GM19324 (cell line): Measurements from ENCODE around the gene DNAJB2.
"Not testable (repeated sequence)": the region's sequence is repeated elsewhere in the genome, so short reads cannot be mapped to it uniquely, and the experiment has no call there.

Experiments
- ATAC-seq: cut with Tn5 transposase; IDR thresholded peaks from one replicate; pipeline ENCODE4 v1.9.1; 2021; ENCODE audit warnings: mild to moderate bottlenecking, moderate library complexity; ENCODE audit not compliant: unreplicated experiment, low FRiP score

Gene DNAJB2

DNA sequence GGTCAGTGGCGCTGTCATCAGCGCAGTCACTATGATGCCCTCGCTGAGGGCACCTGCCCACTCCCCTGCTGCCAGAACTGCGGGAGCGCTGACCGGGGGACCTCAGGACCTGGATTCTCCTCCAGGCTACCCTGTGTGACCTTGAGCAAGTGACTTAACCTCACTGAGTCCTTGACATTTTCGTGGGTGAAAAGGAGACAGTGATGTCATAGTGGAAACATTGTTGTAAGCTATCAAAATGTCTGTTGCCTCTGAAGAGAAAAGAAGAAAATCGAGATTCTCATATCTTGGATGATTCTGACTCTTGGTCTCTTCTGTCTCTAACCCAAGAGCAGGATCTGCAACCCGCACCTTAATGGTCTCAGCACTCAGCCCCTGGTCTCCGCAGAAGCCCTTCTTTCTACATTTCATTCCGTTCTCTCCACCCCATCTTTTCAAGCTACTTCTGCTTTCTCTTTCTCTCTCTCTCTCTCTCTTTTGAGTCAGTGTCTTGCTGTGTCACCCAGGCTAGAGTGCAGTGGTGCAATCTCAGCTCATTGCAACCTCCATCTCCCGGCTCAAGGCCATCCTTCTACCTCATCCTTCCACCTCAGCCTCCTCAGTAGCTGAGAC, 24.5 kb upstream of the DNAJB2 start:
- ATAC-seq: peak; percentile 16

DNA sequence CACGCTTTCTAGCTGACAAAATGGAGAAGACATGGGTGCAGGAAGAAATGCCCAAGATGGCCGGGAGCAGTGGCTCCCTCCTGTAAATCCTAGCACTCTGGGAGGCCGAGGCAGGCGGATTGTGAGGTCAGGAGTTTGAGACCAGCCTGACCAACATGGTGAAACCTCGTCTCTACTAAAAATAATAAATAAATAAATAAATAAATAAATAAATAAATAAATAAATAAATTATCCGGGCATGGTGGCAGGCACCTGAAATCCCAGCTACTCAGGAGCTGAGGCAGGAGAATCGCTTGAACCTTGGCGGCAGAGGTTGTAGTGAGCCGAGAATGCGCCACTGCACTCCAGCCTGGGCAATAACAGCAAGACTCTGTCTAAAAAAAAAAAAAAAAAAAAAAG, 20.2 kb upstream of the DNAJB2 start:
- ATAC-seq: not testable (repeated sequence)

GRCh38 chr2:219261024-219261855, 17.9 kb upstream of the DNAJB2 start:
- ATAC-seq: no peak

- ATAC-seq: no peak
Observed at GRCh38 chr2:219266232-219266631, 12.9 kb upstream of the DNAJB2 start.

DNA sequence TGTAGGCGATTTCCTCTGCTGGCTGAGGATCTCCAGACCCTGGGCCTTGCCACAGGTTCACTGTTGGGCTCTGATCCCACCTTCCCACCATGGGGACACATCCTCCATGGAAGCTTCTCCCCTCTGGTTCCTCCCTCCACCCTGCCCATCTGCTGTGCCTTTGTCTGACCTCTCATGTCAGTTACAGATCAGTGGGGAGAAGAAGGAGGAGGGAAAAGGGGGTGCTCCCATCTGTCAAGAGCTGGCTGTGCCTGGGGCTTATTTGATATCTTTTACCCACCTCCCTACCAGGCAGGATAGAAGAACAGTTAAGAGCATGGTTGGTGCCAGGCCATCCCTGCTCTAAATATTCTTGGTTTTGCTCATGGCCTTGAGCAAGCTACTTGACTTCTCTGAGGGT, 12.3 kb upstream of the DNAJB2 start:
- ATAC-seq: no peak

DNA sequence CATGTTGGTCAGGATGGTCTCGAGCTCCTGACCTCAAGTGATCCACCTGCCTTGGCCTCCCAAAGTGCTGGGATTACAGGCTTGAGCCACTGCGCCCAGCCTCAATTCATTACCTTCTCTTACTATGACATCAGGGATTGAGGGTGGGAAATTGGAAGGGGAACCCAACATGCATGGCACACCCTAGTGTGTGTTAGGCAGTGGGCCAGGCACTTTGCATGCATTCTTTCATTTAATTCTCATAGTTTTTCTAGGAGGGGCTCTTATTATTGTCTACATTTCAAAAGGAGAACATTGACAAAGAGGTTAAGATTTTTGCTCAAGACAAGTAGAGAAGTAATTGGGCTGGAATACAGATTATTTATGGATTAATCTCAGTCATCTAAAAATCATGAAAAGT, 10.9 kb upstream of the DNAJB2 start:
- ATAC-seq: no peak

- ATAC-seq: no peak
Observed at GRCh38 chr2:219269362-219270054, 9.7 kb upstream of the DNAJB2 start.

GRCh38 chr2:219270055-219270372, 9.2 kb upstream of the DNAJB2 start:
- ATAC-seq: no peak

GRCh38 chr2:219271021-219271420, 8.1 kb upstream of the DNAJB2 start:
- no peak for ATAC-seq

GRCh38 chr2:219272356-219272755, 6.8 kb upstream of the DNAJB2 start:
- no peak for ATAC-seq

GRCh38 chr2:219272995-219273394, 6.2 kb upstream of the DNAJB2 start:
- ATAC-seq: no peak

GRCh38 chr2:219273937-219274336, 5.2 kb upstream of the DNAJB2 start:
- no peak for ATAC-seq

GRCh38 chr2:219274361-219274921, 4.7 kb upstream of the DNAJB2 start:
- ATAC-seq: no peak

DNA sequence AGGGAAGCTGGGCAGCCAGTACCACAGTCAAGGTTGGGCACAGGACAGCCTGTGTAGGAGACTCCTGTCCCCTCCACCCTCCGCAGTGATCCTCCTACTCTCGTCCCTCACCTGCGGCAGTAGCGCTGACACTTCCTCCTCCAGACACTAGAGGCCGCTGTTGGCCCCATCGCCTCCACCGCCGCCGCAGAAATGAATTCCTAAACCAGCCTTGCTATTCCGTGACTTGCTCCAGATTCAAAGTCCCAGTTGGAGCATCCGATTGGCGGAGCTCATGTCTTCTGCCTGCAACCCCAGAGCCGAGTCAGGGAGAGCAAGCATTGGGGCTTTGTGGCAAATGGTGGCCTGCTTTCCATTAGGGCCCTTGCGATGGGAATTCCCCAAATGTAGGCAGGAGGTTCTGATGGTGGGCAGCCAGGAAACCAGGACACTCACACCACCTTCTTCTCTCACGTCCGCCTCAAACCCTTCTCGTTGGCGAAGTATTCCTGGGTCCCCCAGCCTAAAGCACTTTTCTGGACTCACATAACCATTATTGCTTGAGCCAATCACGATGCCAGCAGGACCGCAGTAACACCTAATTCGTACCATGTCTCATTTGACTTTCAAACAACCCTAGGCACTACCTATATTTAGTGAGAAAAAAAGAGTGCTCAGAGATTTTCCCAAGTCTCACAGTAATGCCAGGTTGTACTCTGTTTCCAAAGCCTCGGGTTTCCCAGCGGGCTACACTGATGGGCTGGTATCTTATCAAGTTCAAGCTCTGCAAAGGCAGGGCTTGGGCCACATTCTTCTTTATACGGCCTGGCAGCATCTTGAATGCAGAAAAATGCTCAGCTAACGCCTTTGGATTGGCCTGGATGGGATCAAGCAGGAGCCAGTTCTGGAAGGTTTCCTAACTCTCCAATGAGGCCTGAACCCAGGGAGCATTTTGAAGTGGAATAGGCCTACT, 1.2 kb upstream of the DNAJB2 start:
- ATAC-seq: no peak

- no peak for ATAC-seq
Observed at GRCh38 chr2:219278655-219279150, 463 bp upstream of the DNAJB2 start.

- no peak for ATAC-seq
Observed at GRCh38 chr2:219279916-219280516, 850 bp downstream of the DNAJB2 start.

DNA sequence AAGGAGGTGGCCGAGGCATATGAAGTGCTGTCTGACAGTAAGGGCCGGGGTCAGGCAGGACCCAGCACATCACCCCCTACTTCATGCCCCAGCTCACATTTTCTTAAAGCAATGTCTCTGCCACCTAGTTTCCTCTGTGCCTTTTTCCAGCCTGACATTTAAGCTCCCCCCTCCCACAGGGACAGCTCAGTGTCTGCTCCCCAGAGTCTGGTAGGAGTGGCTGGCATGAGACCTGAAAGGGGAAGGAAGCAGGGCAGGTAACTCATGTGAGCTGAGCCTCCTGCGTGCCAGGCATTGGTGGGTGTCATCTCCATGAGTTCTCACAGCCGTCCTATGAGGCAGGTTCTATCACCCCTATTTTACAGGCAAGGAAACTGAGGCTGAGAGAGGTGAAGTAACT, 1.5 kb downstream of the DNAJB2 start:
- no peak for ATAC-seq

GRCh38 chr2:219281588-219281987, 2.4 kb downstream of the DNAJB2 start:
- no peak for ATAC-seq

GRCh38 chr2:219282375-219282774, 3.2 kb downstream of the DNAJB2 start:
- ATAC-seq: no peak
